ENCODE data around the gene TNP2.

The TNP2 gene

GRCh38 chr16:11307639-11308492 is 38.7 kb upstream of the TNP2 start:
- DNase-seq (ENCODE audit: extremely low spot score), result no peak
- TF ChIP-seq, protein P1, sequence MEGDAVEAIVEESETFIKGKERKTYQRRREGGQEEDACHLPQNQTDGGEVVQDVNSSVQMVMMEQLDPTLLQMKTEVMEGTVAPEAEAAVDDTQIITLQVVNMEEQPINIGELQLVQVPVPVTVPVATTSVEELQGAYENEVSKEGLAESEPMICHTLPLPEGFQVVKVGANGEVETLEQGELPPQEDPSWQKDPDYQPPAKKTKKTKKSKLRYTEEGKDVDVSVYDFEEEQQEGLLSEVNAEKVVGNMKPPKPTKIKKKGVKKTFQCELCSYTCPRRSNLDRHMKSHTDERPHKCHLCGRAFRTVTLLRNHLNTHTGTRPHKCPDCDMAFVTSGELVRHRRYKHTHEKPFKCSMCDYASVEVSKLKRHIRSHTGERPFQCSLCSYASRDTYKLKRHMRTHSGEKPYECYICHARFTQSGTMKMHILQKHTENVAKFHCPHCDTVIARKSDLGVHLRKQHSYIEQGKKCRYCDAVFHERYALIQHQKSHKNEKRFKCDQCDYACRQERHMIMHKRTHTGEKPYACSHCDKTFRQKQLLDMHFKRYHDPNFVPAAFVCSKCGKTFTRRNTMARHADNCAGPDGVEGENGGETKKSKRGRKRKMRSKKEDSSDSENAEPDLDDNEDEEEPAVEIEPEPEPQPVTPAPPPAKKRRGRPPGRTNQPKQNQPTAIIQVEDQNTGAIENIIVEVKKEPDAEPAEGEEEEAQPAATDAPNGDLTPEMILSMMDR (IDR thresholded peaks at IDR 0.05; ENCODE audit: control extremely low read depth, extremely low read depth, low read depth, missing control alignments), result no peak
- ChIA-PET CTCF (interaction anchor here (0.7 to 6.0 kb wide), 6 partner anchors 10 to 64 kb away, joined by 3 to 48 read pairs (median 4); partner anchors contain the start of gene SOCS1), POLR2A (interaction anchor here (7.1 kb wide), 1 partner anchor 53 kb away, joined by 52 read pairs; the partner anchor contains the start of gene SOCS1)

- no peak for DNase-seq (ENCODE audit: extremely low spot score)
- TF ChIP-seq, protein P1 (IDR thresholded peaks at IDR 0.05; ENCODE audit: control extremely low read depth, extremely low read depth, low read depth, missing control alignments), result no peak
- POLR2A ChIA-PET, result interaction anchor here (7.1 kb wide), 1 partner anchor 52 kb away, joined by 52 read pairs; the partner anchor contains the start of gene SOCS1
- CTCF ChIA-PET, result interaction anchor here (5.5 kb wide), 1 partner anchor 9 kb away, joined by 36 read pairs; no protein-coding TSS in a partner anchor
Observed at GRCh38 chr16:11306997-11307638, 38.0 kb upstream of the TNP2 start.

GRCh38 chr16:11306381-11306780 is 37.3 kb upstream of the TNP2 start:
- POLR2A ChIA-PET, result no interaction called here
- DNase-seq (ENCODE audit: extremely low spot score), result no peak
- TF ChIP-seq, protein P1 (IDR thresholded peaks at IDR 0.05; ENCODE audit: control extremely low read depth, extremely low read depth, low read depth, missing control alignments), result no peak
- CTCF ChIA-PET, result no interaction called here

GRCh38 chr16:11303405-11304138 is 34.4 kb upstream of the TNP2 start:
- no peak for DNase-seq (ENCODE audit: extremely low spot score)
- ChIA-PET POLR2A (no interaction called here), CTCF (interaction anchor here (1.0 kb wide), 1 partner anchor 53 kb away, joined by 3 read pairs; no protein-coding TSS in a partner anchor)
- TF ChIP-seq, protein P1 (IDR thresholded peaks at IDR 0.05; ENCODE audit: control extremely low read depth, extremely low read depth, low read depth, missing control alignments), result no peak

GRCh38 chr16:11302977-11303376 is 33.9 kb upstream of the TNP2 start:
- ChIA-PET POLR2A (no interaction called here), CTCF (no interaction called here)
- TF ChIP-seq, protein P1 (IDR thresholded peaks at IDR 0.05; ENCODE audit: control extremely low read depth, extremely low read depth, low read depth, missing control alignments), result no peak
- no peak for DNase-seq (ENCODE audit: extremely low spot score)

Measured in GM10248 (cell line).